Left lung (tissue), 14 donors: ENCODE measurements around the gene PPP1R14D. TPM values are rescaled to one million over a fixed set of nuclear protein-coding genes. Genes with fewer than 3 reads are reported as not detected.

Source experiments
- ATAC-seq: fragments of 200-7000 bp; cut with Tn5 transposase; one replicate; pipeline ENCODE4 v1.9.1; 2020; ENCODE audit warnings: moderate library complexity
- DNase-seq, 4 donors: peaks; one replicate each; pipeline ENCODE4 v3.0.0-alpha.2; 2013 to 2020
- H3K27ac ChIP-seq, 2 donors: fragments of 200-600 bp; sonication (generic) in 1 of 2; one replicate each; pipeline versions ENCODE4 v1.5.0 to v1.8.0; 2020 to 2021
- H3K27me3 ChIP-seq, 2 donors: fragments of 200-600 bp; sonication (generic) in 1 of 2; one replicate each; pipeline versions ENCODE4 v1.5.0 to v1.8.0; 2020 to 2021
- H3K36me3 ChIP-seq, 2 donors: fragments of 200-600 bp; sonication (generic) in 1 of 2; one replicate each; pipeline versions ENCODE4 v1.5.0 to v1.8.0; 2020 to 2021
- H3K4me1 ChIP-seq, 2 donors: fragments of 200-600 bp; one replicate each; pipeline ENCODE4 v1.8.0; 2021
- H3K4me3 ChIP-seq, 2 donors: fragments of 200-600 bp; sonication (generic) in 1 of 2; one replicate each; pipeline versions ENCODE4 v1.5.0 to v1.8.0; 2020 to 2021; ENCODE audit warnings: mild to moderate bottlenecking in 1 of 2
- H3K9me3 ChIP-seq, 2 donors: fragments of 200-600 bp; sonication (generic) in 1 of 2; one replicate each; pipeline versions ENCODE4 v1.5.0 to v1.8.0; 2020 to 2021
- intact Hi-C, 2 donors: fragments of 100-400 bp; cut with DNase I; formaldehyde crosslinking; loops; one replicate each; pipeline versions ENCODE4 v1.11.2 to v1.14.2; 2022
- long read RNA-seq, 12 donors: library from polyadenylated mRNA in 2 of 12; unstranded in 2 of 12; transcript quantifications; one replicate each; pipeline ENCODE4 v2.0.0 and lab custom pipeline, GENCODE V29; 2019 to 2026
- polyA plus RNA-seq, 6 donors: library from polyadenylated mRNA; unstranded; fragments of 120-200 nt; gene quantifications; one replicate each; pipeline ENCODE4 v1.2.1, GENCODE V29; 2013; ENCODE audit not compliant: insufficient read length in 6 of 6
- total RNA-seq, 2 donors: library from RNA; stranded (reverse); fragmentation: NEBNext Ultra II Directional; extraction: Animal tissue kit (Norgen Biotek cat#: 25700); gene quantifications; one replicate each; pipeline ENCODE4 v1.2.1, GENCODE V29; 2021
- TF ChIP-seq, protein P1 (sequence below), 2 donors: fragments of 200-600 bp; sonication (generic) in 1 of 2; IDR thresholded peaks; one replicate each; pipeline versions ENCODE4 v1.5.0 to v1.8.0; 2021; ENCODE audit warnings: antibody characterized with exemption in 2 of 2
- donor health status: DM: no; HTN: yes; CAD: no.
- donor health status: DM: no; HTN: no; CAD: no.

PPP1R14D gene, protein sequence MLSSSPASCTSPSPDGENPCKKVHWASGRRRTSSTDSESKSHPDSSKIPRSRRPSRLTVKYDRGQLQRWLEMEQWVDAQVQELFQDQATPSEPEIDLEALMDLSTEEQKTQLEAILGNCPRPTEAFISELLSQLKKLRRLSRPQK
- total RNA-seq = under 1 TPM in 1 of 2 donors, not detected in 1; 0.47 TPM
- polyA plus RNA-seq = under 1 TPM; 0.20 to 0.50 (median 0.32) TPM
- long read RNA-seq, donor 1 = 0 reads
- long read RNA-seq, donor 2 = 0 reads
- long read RNA-seq, donor 3 = 0 reads
- long read RNA-seq, donor 4 = 0 reads
- long read RNA-seq, donor 5 = 0 reads
- long read RNA-seq, donor 6 = 0 reads
- long read RNA-seq, donor 7 = 0 reads
- long read RNA-seq, donor 8 = 0 reads
- long read RNA-seq, donor 9 = 0 reads
- long read RNA-seq, donor 10 = 0 reads
- long read RNA-seq, donor 11 = 0 reads
- long read RNA-seq, donor 12 = 0 reads

DNA sequence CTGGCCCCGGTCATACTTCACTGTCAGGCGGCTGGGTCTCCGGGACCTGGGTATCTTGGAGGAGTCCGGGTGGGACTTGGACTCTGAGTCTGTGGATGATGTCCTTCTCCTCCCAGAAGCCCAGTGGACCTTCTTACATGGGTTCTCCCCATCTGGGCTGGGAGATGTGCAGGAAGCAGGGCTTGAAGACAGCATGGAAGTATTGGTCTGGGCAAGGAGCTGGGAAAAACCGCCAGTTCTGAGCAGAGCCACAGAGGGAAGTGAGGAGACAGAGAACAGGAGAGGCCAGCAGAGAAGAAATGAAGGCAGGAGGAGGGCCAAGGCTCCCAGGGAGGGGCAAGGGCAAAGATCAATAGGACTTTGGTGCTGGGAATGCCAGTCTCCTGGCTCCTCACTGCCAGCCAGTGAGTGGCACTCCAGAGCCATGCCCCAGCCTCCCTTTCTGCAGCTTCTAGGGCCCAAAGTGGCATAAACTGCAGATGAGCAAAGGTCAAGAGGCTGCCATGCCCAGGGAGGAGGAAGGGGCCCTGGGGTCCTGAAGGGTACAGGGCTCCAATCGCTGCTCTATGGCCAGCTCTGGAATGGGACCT lies at the start of gene PPP1R14D:
PPP1R14D (minus strand) TSS at position 262 of the 590 bp plus-strand sequence; CDS start at position 195, 67 bp downstream.
- TF ChIP-seq, protein P1, sequence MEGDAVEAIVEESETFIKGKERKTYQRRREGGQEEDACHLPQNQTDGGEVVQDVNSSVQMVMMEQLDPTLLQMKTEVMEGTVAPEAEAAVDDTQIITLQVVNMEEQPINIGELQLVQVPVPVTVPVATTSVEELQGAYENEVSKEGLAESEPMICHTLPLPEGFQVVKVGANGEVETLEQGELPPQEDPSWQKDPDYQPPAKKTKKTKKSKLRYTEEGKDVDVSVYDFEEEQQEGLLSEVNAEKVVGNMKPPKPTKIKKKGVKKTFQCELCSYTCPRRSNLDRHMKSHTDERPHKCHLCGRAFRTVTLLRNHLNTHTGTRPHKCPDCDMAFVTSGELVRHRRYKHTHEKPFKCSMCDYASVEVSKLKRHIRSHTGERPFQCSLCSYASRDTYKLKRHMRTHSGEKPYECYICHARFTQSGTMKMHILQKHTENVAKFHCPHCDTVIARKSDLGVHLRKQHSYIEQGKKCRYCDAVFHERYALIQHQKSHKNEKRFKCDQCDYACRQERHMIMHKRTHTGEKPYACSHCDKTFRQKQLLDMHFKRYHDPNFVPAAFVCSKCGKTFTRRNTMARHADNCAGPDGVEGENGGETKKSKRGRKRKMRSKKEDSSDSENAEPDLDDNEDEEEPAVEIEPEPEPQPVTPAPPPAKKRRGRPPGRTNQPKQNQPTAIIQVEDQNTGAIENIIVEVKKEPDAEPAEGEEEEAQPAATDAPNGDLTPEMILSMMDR (IDR thresholded peaks at IDR 0.05) = no peak
- H3K9me3 ChIP-seq = no peaks in the 10 kb centered on the region
- H3K4me3 ChIP-seq = no peak within 1 kb of the TSS
- no peaks in the 10 kb centered on the region for H3K4me1 ChIP-seq
- DNase-seq (no peak), ATAC-seq (no peak)
- no peak within 1 kb of the TSS for H3K27ac ChIP-seq
- H3K36me3 ChIP-seq = no peaks in the 10 kb centered on the region
- H3K27me3 ChIP-seq = no peaks in the 10 kb centered on the region
- intact Hi-C loops = no loop called here

DNA sequence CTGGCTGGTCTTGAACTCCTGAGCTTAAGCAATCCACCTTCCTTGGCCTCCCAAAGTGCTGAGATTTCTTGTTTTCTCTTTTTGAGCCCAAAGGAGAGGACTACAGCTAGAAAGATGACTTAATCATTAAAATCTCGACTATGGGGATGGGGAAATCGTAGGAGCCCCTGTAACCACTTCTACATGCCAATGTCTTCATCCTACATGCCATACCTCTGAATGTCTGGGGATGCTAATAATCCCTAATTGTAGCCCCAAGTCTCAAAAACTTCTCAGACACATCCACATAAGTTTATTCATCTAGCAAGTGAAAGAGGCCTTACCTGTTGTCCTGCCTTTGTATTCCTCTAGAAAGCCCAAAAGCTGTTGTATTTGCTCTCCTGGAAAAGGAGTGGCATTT lies 49.2 kb upstream of the PPP1R14D start:
- no peak overlapping the region for H3K27ac ChIP-seq
- DNase-seq = no peak
- peaks cover 0 to 23% of the 10 kb centered on the region in 2 donors for H3K27me3 ChIP-seq
- intact Hi-C loops = no loop called here
- no peak overlapping the region for H3K4me3 ChIP-seq
- peaks cover 0 to 15% of the 10 kb centered on the region in 2 donors for H3K4me1 ChIP-seq
- H3K36me3 ChIP-seq = no peaks in the 10 kb centered on the region
- no peak for ATAC-seq
- TF ChIP-seq, protein P1 (IDR thresholded peaks at IDR 0.05) = no peak
- no peaks in the 10 kb centered on the region for H3K9me3 ChIP-seq

DNA sequence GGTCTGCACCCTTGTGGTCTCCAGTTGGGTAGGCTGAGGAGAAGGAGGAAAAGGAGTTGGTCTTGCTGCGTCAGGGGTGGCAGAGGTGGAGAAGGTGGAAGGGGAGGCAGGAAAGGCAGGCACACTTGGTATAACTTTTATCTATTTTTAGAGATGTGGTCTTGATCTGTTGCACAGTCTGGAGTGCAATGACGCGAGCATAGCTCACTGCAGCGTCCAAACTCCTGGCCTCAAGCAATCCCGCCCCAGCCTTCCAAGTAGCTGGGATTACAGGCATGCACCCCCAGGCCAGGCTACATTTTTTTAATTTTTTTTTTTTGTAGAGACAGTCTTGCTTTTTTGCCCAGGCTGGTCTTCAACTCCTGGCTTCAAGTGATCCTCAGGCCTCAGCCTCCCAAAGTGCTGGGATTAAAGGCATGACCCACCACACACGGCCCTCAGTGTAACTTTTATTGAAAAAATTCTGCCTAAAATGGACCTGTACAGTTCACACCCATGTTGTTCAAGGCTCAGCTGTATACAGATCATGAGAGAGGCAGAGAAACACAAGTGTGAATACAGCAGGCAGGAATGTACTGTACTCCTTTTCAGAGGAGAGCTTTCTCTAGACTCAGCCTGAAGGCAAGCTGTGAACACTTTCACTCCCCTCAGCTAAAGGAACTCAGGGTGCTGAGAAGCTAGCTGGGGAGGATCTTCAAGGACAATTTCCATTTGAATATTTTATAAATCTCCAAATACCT lies 47.7 kb upstream of the PPP1R14D start:
- Histone ChIP-seq H3K4me3 (no peak overlapping the region), H3K9me3 (no peaks in the 10 kb centered on the region), H3K36me3 (no peaks in the 10 kb centered on the region), H3K27me3 (peaks cover 0 to 33% of the 10 kb centered on the region in 2 donors), H3K4me1 (peaks cover 0 to 15% of the 10 kb centered on the region in 2 donors), H3K27ac (no peak overlapping the region)
- intact Hi-C loops = no loop called here
- TF ChIP-seq, protein P1 (IDR thresholded peaks at IDR 0.05) = no peak
- DNase-seq (no peak), ATAC-seq (no peak)

DNA sequence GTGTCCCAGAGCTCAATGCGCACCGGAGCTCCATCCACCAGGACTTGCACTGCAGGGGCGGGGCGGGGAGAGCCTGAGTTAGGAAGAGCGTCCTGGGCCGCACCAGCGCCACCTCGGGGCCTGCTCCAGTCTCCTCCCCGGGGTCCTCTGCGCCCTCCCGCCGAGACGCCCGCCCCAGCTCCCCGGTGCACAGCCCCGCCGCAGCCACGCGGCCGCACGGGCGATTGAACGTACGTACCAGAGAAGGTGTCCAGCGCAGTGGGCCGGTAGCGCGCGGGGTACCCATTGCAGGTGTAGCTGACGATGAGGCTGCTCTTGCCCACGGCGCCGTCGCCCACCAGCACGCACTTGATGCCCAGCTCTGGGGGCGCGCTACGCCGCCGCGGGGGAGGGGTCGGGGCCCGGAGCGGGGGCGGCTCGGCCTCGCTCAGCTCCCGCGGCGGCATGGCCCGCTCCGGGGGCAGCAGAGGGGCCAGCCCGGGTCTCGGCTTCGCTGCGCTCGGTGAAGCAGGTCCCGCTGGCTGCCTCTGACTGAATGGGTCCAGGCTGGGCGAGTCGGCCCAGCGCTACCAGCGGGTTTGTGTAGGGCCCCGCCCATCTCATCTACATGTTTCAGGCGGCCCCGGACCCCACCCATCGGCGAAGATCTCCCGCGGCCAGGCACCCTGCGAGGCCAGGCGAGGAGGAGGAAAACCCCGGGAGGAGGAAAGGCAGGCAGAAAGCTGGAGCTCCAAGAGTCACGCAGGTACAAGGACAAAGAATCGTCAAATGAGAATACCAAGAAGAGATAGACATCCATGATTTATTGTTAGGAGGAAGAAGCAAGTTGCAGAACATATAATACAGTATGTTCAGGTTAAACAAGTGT lies 45.4 kb upstream of the PPP1R14D start, which contains the start of gene RHOV:
RHOV (minus strand) TSS at position 541 of the 868 bp plus-strand sequence; CDS start at position 446, 95 bp downstream.
- H3K4me1 ChIP-seq = peaks cover 0 to 15% of the 10 kb centered on the region in 2 donors
- H3K27ac ChIP-seq = no peak within 1 kb of the TSS
- DNase-seq (peak in 3 of 4 donors; percentile 66 to 93 (median 69)), ATAC-seq (peak; percentile 85)
- no peaks in the 10 kb centered on the region for H3K9me3 ChIP-seq
- H3K36me3 ChIP-seq = no peaks in the 10 kb centered on the region
- peak within 1 kb of the TSS; percentile 48 to 50 for H3K4me3 ChIP-seq
- intact Hi-C loops = no loop called here
- TF ChIP-seq, protein P1 (IDR thresholded peaks at IDR 0.05) = peak in 1 of 2 donors; percentile 11
- peaks cover 0 to 33% of the 10 kb centered on the region in 2 donors for H3K27me3 ChIP-seq
